Sciatic nerve (tissue), 2 donors: ENCODE results near the gene RAMACL. TPM values are rescaled to one million over a fixed set of nuclear protein-coding genes. Genes with fewer than 3 reads are reported as not detected.

Experiments
- ATAC-seq: fragments of 200-7000 bp; cut with Tn5 transposase; one replicate; pipeline ENCODE4 v1.9.1; 2020; ENCODE audit warnings: mild to moderate bottlenecking, moderate library complexity
- DNase-seq: peaks from one replicate; pipeline ENCODE4 v3.0.0-alpha.2; 2020; ENCODE audit warnings: low spot score
- intact Hi-C: fragments of 100-400 bp; cut with DNase I; formaldehyde crosslinking; loops from one replicate; pipeline ENCODE4 v1.14.2; 2022
- total RNA-seq: library from RNA; stranded (reverse); fragmentation: NEBNext Ultra II Directional; extraction: Animal tissue kit (Norgen Biotek cat#: 25700); gene quantifications from one replicate; pipeline ENCODE4 v1.2.1, GENCODE V29; 2021
- donor health status: DM: no; HTN: no; CAD: no.
- donor health status: DM: no; HTN: no; CAD: no.

Gene RAMACL
- total RNA-seq, 1 donor from 2014 or later: 4.3 TPM

DNA sequence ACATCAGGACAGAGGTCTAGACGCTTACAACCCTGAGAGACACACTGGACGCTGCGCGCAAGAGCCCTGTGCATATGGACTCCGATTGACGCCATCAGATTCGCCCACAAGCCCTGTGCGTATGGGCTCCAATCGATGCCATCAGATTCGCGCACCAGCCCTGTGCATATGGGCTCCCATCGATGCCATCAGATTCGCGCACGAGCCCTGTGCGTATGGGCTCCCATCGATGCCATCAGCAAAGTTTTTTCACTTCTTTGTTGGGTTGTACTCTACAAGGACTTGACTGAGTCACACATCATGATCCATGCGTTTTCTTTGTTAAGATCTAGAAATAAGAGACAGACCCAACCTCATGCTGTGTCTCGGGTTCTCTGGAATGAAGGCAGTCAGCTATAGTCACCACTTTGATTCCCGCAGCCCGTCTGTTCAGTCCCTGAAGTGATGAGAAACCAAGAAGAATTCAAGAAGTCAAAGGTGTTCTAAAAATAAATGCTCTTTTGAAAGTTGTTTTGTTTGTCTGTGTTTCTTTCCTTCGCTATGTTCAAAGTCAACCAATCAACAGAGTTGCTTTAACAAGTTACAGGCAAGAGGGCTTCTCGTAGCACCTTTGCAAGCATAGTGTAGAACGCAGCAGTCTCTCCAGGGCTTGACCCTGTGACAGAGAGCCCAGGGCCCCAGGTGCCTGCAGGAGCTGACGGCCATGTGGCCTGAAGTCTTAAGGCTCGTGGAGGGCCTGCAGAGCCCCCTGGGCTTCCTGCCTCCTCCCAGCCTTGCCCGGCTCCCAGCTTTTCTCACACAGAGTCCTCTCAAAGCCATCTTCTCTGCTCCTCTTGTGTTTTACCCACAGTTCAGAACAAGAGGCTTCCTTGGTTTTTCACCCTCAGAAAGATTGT, 32.6 kb upstream of the RAMACL start:
- intact Hi-C loops: no loop called here
- ATAC-seq: peak; percentile 12
- DNase-seq: no peak

DNA sequence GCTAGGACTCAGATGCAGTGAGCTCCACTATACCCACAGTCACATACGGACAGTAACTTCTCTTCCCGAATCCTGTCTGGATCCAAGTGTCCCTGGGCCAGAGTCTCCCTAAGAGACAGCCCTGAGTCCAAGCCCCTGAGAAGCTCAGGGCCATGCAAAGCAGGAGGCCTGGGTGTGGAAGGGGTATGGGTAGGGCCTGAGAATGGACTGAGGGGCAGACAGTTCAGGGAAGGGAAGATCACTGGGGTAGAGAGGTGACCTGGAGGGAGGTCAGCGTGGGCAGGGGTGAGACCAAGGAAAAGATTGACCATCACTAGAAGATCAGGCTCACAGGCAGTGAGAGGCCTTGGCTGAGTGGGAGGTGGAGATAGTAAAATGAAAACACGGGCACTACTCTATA, 31.8 kb upstream of the RAMACL start:
- ATAC-seq (no peak), DNase-seq (no peak)
- intact Hi-C loops: no loop called here

DNA sequence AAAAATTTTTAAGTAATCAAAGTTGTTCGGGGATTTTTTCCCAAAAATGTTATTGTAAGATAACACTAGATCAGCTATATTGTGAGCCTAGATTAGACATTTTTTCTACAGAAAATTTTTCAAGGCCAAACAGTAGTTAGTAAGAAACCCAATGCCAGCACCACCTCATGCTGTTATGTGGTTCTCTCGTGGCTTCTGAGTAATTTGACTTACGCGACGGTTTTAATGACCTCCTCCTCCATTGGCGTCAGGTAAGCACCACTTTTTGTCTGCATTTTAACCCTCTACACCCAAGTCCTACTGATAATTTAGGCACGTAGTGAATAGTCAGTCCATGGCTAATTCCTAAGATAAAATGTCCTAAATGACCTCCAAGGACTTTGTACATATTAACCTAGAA, 30.9 kb upstream of the RAMACL start:
- no peak for ATAC-seq
- intact Hi-C loops: no loop called here
- DNase-seq: no peak

DNA sequence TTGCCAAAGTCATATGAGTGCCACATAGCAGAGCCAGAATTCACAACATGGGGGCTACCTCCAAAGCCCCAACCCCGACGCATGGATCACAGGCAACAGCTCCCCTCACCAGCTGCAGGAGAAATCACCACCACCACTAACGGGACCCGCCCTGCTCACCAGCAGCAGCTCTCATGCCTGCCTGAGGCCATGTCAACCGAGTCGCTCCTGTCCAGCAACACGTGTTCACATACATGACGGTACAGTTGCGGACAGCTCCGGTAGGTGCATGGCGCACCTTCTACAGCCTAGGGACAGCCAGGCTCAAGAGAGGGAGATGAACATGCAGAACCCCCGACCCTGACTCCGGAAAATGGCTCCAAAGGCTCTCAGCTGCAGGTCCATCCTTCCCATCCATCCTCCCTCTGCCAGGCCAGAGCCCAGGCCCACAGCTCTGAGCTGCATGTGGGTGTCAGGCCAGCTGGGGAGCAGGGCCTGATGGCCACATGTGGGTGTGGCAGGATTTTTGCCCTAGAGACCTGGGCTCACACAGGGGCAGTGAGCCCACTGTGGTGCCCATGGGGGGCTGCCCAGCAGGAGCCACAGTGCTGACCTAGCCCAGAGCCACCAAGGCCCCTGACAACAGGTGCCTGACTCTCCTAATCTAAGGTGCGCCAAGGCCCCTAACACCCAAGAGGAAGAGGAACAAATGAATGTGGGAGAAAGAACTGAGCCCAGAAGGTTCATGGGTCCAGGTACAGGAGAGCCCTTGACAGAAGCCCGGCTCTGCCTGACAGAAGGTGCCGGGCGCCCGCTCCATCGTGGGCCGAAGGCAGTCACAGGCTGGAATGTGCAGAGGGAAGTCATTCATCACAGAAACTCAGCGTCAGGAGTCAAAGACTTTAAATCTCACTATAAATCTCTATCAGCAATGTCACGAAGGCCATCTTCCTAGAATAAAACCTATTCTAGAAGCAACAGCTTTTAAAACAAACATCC, 30.1 kb upstream of the RAMACL start:
- no peak for DNase-seq
- no peak for ATAC-seq
- intact Hi-C loops: no loop called here

DNA sequence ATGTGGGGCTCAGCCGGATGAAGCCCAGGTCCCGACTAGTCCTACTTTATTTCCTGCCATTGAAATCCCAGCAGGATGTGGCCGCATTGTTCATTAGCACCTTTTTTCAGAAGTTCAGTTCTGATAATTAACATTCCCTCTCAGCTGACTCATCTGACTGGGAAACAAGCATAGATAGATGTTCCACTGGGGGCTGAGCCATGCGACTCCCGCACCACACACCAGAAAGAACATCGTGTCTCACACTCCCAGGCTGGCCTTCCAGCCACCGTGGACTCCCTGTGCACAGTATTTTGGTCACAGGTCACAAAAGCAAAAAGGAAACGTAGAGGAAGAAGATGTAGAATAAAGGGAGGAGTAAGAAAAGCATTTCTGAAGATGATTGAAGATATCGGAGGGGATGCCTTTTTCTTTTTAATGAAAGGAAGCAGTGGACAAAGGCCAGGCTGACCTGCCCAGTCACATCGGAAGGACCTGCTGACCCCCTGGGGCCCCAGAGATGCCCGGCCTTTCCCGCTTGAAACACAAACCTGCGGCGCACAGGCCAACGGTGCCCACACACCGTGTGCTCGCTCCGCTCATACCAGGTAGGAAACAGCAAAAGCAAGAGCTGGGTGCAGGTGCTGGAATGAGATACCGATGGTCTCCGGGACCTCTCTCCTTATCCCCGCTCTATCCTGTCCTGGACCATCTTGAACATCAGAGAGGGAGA, 28.7 kb upstream of the RAMACL start:
- intact Hi-C loops: no loop called here

DNA sequence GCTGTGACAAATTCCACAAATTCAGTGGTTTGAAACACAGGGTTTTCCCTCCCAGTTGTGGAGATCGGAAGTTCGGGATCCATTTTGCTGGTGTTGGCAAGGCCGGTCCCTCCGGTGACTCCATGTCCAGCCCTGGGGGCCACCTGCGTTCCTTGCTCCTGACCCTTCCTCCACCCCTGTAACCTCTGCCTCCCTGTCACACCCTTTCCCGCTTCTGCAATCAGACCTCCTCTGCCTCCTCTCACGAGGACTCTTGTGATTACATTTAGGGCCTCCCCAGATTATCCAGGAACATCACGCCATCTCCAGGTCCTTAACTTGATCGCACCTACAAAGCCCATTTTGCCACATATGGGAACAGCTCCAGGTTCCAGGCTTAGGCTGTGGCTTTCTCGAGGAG, 28.1 kb upstream of the RAMACL start:
- intact Hi-C loops: no loop called here
- ATAC-seq (no peak), DNase-seq (no peak)

More for the DNA sequence above, 28.7 kb upstream of the RAMACL start:
- DNase-seq (no peak), ATAC-seq (peak; percentile 41)

DNA sequence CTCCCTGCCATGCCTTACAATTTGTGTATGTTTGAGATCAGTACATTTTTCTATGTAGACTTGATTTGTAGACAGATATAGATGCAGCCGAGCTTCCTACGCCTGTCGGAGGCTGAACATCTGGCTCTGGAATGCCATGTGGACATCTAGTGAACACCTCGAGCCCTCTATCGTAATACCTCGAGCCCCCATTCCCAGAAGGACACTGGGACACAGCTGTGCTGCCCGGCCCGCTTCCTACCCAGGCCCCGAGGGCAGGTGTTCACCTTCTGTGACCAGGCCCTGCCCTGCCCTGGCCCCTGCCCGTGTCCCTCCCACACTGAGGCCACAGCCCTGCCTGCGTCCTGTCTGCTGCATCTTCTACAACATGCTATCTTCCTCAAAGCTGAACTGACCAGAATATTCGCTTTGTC, 27.7 kb upstream of the RAMACL start:
- intact Hi-C loops: no loop called here
- peak; percentile 20 for ATAC-seq
- no peak for DNase-seq

DNA sequence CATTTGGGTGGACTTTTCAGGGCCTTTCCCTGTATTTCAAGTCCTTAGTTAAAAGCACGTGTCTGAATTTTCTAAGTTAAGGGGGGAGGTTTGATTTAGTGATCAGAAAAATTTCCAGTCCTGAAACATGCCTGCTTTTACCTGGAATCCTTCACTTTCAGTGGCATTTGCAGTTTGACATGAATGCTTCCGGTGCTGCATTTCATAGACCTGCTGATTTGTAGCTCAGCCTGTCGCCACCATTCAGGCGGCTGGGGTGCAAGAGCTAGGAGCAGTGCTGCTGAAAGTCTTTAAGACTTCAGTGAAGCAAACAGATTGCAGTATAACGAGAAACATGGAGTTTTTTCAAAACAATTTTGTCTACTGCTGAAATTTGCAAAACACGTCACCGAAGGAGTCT, 26.5 kb upstream of the RAMACL start:
- intact Hi-C loops: no loop called here
- ATAC-seq (no peak), DNase-seq (no peak)

DNA sequence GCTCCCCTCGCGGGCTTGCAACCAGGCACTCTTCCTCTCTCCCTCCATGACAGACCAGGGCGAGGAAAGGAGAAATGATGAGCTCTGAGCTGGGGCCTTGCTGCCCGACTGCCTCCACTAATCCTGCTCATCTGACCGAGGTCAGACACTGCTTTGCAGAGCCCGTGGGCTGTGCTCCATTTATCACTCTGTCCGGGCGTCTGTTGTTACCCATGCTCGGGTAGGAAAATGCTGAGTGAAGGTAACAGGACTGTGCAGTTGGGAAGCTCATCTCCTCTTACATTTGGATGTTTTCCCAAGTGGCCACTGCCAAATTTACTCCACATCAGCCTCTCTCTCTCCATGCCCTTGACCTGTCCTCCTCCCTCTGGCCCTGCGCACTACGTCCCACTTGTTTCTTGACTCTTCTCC, 26.0 kb upstream of the RAMACL start:
- ATAC-seq (no peak), DNase-seq (no peak)
- intact Hi-C loops: no loop called here

DNA sequence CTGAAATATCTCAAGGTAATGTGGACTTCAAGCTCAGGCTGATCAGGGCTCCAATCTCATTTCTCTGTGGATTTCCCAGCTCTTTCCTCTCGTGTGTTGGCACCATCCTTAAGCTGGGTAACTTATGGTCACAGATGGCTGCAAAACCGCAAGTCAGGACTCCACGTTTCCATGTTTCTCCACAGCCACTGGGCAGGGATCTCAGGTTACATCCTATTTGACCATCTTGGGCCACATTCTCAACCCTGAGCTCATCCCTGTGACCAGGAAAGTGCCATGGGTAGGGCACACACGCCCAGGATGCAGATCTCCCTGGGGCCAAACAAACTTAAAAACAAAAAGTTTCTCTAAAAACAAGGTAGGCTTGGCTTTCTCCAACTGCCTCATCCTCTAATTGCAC, 25.2 kb upstream of the RAMACL start:
- intact Hi-C loops: no loop called here
- ATAC-seq (no peak), DNase-seq (no peak)

DNA sequence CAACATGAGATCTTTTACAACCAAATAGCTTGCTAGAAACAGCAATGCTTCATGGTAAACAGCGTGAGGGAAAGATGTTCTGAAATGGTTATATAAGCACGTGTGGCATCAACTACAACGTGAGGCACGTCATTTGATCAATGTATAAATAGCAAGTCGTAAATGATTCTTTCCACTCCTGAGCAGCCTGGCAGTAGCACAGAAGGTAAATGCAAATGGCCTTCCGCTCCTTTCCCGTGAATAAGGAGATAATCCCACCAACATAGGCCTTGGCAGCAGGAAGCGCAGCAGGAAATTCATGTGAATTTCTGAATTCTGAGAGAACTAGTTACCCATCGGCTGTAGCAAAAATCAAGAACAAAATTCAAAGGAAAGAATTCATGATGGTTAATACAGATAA, 23.6 kb upstream of the RAMACL start:
- DNase-seq (no peak), ATAC-seq (no peak)
- intact Hi-C loops: no loop called here

DNA sequence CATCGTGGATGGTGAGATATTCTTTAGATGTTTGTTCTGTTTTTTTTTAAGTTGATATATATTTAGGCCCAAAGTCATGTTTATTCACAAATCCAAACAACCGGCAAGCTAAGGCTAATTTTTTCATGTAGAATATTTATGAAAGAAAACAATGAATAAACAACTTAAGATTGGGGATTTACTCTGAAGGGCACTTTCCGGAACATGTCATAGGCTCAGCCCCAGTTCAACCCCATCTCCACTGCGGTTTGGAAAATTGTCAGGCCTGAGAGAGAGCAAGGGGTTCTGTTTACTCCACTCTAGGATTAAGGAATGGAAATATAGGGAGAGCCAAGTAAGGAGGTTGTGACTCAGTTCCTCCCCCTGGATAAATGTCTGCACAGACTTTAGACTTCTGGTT, 22.3 kb upstream of the RAMACL start:
- ATAC-seq: peak; percentile 73
- intact Hi-C loops: no loop called here

DNA sequence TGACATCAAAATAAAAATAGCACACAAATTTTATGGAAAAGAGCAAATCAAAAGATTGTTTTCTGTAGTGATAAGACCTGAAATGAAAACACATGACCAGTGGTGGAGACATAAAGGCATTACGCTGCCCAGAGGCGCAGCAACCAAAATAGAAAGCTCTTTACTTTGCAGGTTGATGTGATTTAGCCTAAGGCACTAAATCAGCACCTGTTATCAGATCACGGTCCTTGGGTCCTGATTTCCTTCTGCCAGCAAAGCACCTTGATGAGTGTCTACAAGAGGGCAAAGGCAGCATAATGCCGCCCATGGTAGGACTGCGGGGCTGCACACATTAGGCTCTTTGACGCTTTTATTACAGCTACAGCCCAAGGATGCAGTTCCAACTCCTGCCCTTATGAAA, 19.3 kb upstream of the RAMACL start:
- ATAC-seq: no peak
- no peak for DNase-seq
- intact Hi-C loops: no loop called here

More for the DNA sequence above, 22.3 kb upstream of the RAMACL start:
- DNase-seq: no peak

DNA sequence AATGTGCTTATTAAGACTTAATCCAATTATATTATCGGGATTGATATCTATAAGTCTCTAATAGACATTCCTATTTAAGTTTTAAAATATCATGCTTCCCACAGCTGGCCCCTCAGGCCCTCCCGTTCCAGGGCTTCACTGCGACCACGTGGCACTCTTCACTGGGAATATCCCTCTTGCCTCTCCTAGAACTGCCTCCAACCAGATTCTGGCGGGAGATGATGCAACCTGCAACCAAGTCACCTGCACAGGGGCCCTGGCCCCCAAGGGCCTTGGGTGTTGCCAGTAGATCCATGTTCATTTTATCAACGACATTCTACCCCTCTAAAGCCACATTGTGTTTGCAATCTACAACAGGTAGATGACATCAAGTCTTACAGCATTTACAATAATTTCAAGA, 18.4 kb upstream of the RAMACL start:
- intact Hi-C loops: no loop called here
- ATAC-seq: no peak
- peak; percentile 25 for DNase-seq

DNA sequence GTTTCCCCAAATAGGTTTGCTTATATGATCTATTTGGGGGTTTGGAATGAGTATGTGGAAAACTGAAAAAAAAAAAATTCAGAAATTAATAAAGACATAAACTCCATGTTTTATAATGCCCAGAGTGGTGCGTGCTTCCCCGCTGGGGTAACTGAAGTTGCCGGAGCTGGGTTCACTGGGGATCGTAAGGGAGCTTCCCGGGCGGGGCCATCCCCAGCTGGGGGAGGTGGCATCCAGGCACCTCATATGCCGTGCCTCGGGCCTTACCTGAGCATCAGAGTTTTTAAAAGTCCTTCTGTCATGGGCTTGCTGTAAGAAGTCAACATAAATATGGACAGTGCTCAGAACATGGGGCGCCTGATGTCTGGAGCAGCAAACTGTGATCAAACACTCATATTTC, 17.9 kb upstream of the RAMACL start:
- intact Hi-C loops: no loop called here
- DNase-seq (peak; percentile 45), ATAC-seq (no peak)

DNA sequence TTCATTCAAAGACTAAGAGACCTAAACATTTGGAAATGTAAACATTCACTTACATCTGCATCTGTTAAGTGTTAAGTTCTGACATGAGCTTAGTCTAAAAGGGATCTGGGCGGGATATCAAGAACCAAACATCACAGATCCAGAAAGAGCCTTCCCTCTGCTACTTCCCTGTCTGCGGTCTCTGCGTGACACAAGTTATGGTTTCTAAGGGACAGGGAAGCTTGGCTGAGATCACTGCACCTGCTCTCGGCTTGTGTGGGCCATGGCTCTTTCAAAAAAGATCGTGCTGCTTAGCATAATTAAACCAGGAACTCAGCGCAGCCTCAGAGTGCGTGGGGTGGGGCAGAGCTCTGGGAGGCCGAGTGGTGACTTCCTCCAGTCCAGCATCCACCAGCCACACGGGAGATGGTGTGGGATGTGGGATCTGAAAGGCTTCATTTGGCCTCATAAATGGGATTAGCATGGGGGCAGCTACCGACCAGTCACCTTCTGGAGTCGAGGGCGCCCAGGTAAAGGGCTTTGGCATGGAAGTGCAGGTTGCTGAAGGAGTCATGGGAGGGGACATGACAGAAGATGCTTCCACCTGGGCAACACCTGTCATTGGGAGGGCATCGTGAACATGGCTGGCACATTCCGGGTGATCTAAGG, 16.7 kb upstream of the RAMACL start:
- ATAC-seq (peak; percentile 33), DNase-seq (peak; percentile 38)
- intact Hi-C loops: no loop called here

DNA sequence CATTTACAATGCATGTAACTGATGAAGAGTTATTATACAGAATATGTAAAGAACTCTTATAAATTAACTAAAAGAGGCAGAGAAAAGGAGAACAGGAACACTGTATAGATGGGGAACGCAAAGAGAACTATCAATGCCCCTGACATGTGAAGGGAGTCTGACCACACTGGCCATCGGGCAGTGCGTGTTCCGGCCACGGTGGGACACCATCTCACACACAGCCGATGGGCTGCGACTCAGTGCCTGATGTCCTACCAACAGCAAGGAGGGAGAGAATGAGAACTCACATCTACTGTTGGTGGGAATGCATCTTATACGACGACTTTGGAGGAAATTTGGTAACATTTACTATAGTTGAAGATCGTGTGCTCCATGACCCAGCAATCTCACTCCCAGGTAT, 15.5 kb upstream of the RAMACL start:
- intact Hi-C loops: no loop called here
- DNase-seq (no peak), ATAC-seq (no peak)

DNA sequence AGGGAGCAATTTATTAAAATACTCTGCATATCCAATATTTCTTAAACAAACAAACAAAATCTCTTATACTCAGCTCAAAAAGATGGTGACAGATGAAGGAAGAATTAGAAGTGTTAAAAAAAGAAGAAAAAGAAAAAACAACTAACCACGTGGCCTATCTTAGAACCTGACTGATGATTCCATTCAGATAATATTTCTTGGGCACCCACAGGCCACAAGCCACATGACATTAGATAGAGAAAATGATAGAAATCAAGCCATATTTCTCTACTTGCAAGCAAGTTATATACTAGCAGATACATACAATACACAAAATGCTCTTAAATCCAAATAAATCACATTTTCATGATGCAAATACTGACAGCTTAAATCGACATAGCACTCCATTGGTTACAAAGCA, 14.5 kb upstream of the RAMACL start:
- ATAC-seq: no peak
- intact Hi-C loops: no loop called here
- no peak for DNase-seq

DNA sequence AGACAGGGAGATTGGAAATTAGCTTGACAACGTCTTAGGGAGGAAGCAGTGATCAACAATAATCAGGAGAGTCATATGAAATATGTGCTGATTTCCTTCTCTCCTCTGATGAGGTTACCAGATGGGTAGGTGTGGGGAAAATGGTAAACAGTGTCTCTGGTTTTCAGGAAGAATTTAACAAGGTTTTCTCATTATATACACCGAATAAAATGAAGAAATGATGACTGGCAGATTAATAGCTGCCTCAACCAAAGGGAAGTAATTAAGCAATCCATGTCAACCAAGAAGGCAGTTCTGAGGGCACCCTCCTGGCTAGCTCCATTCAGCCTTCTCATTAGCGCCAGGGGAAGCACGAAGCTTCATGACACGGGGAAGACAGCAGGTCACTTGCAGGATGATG, 12.7 kb upstream of the RAMACL start:
- intact Hi-C loops: no loop called here

More for the DNA sequence above, 12.7 kb upstream of the RAMACL start:
- ATAC-seq (no peak), DNase-seq (no peak)
